ENCODE data around the gene PCED1A.

Gene PCED1A

DNA sequence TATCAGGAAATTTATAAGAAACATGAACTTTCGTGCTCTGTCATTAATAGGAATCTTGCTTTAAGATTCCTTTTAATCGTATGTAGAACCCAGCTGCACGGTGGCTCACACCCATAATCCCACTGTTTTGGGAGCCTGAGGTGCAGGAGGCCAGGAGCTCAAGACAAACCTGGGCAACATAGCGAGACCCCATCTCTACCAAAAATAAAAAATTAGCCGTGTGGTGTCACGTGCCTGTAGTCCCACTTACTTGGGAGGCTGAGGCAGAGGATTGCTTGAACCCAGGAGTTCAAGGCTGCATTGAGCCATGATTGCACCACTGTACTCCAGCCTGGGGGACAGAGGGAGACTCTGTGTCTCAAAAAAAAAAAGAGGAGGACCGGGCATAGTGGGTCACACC, 40.2 kb upstream of the PCED1A start:
- no peak overlapping the region for H3K27ac ChIP-seq (replicated peaks)
- DNase-seq (ENCODE audit: low read depth in 1 of 2, low spot score in 1 of 2) = no peak
- H3K4me3 ChIP-seq (replicated peaks; ENCODE audit: insufficient read depth, low read length) = no peak overlapping the region
- TF ChIP-seq SPI1 (IDR thresholded peaks at IDR 0.05; ENCODE audit: borderline replicate concordance, low read depth) (no peak), POLR2AphosphoS5 (IDR thresholded peaks at IDR 0.05; ENCODE audit: low read depth) (no peak), GABPA (IDR thresholded peaks at IDR 0.05; ENCODE audit: low read depth) (no peak)
- TF ChIP-seq, protein P1, sequence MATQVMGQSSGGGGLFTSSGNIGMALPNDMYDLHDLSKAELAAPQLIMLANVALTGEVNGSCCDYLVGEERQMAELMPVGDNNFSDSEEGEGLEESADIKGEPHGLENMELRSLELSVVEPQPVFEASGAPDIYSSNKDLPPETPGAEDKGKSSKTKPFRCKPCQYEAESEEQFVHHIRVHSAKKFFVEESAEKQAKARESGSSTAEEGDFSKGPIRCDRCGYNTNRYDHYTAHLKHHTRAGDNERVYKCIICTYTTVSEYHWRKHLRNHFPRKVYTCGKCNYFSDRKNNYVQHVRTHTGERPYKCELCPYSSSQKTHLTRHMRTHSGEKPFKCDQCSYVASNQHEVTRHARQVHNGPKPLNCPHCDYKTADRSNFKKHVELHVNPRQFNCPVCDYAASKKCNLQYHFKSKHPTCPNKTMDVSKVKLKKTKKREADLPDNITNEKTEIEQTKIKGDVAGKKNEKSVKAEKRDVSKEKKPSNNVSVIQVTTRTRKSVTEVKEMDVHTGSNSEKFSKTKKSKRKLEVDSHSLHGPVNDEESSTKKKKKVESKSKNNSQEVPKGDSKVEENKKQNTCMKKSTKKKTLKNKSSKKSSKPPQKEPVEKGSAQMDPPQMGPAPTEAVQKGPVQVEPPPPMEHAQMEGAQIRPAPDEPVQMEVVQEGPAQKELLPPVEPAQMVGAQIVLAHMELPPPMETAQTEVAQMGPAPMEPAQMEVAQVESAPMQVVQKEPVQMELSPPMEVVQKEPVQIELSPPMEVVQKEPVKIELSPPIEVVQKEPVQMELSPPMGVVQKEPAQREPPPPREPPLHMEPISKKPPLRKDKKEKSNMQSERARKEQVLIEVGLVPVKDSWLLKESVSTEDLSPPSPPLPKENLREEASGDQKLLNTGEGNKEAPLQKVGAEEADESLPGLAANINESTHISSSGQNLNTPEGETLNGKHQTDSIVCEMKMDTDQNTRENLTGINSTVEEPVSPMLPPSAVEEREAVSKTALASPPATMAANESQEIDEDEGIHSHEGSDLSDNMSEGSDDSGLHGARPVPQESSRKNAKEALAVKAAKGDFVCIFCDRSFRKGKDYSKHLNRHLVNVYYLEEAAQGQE (IDR thresholded peaks at IDR 0.05; ENCODE audit: insufficient replicate concordance, low read depth) = no peak
- TF ChIP-seq, protein P2, sequence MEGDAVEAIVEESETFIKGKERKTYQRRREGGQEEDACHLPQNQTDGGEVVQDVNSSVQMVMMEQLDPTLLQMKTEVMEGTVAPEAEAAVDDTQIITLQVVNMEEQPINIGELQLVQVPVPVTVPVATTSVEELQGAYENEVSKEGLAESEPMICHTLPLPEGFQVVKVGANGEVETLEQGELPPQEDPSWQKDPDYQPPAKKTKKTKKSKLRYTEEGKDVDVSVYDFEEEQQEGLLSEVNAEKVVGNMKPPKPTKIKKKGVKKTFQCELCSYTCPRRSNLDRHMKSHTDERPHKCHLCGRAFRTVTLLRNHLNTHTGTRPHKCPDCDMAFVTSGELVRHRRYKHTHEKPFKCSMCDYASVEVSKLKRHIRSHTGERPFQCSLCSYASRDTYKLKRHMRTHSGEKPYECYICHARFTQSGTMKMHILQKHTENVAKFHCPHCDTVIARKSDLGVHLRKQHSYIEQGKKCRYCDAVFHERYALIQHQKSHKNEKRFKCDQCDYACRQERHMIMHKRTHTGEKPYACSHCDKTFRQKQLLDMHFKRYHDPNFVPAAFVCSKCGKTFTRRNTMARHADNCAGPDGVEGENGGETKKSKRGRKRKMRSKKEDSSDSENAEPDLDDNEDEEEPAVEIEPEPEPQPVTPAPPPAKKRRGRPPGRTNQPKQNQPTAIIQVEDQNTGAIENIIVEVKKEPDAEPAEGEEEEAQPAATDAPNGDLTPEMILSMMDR (IDR thresholded peaks at IDR 0.05; ENCODE audit: insufficient read depth, low read length) = no peak
- H3K27me3 ChIP-seq (ENCODE audit: insufficient read depth, poor library complexity, severe bottlenecking) = no peaks in the 10 kb centered on the region

DNA sequence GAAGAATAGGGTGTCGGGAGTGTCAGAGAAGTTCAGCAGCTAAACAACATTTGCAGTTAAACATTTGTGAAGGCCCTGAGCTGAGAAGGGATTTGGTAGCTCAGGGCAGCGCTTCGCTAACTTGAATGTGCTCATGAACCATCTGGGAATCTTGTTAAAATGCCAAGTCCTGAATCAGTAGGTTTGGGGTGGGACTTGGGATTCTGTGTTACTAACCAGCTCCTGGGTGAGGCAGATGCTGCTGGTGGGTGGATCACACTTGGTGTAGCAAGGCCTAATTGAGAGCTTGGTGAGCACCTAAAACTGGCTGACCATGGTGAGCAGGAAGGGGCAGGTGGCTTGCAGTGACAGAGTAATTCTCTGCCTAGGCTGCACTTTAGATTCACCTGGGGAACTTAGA, 38.7 kb upstream of the PCED1A start:
- no peak for DNase-seq (ENCODE audit: low read depth in 1 of 2, low spot score in 1 of 2)
- Histone ChIP-seq H3K27me3 (ENCODE audit: insufficient read depth, poor library complexity, severe bottlenecking) (no peaks in the 10 kb centered on the region), H3K27ac (replicated peaks) (no peak overlapping the region), H3K4me3 (replicated peaks; ENCODE audit: insufficient read depth, low read length) (no peak overlapping the region)
- no peak for TF ChIP-seq POLR2AphosphoS5 (IDR thresholded peaks at IDR 0.05; ENCODE audit: low read depth)
- TF ChIP-seq, protein P1 (IDR thresholded peaks at IDR 0.05; ENCODE audit: insufficient replicate concordance, low read depth) = no peak
- no peak for TF ChIP-seq GABPA (IDR thresholded peaks at IDR 0.05; ENCODE audit: low read depth)
- TF ChIP-seq, protein P2 (IDR thresholded peaks at IDR 0.05; ENCODE audit: insufficient read depth, low read length) = no peak
- no peak for TF ChIP-seq SPI1 (IDR thresholded peaks at IDR 0.05; ENCODE audit: borderline replicate concordance, low read depth)

DNA sequence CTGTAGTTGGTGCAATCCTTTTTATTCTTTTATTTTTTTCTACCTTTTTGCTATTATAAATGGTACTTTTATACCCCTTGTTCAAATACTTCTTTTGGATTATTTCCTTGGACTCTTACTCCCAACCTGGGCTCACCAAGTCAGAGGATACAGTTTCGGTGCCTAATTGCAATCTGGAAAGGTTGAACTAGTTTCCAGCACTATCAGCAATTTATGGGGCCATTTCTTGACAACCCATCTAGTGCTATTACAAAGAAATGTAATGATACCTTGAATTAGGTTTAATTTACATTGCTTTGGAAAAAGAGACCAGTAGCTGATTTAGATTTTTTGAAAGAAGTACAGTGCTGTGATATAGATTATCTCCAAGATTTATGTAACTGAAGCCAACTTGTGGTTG, 38.1 kb upstream of the PCED1A start:
- Histone ChIP-seq H3K4me3 (replicated peaks; ENCODE audit: insufficient read depth, low read length) (no peak overlapping the region), H3K27me3 (ENCODE audit: insufficient read depth, poor library complexity, severe bottlenecking) (no peaks in the 10 kb centered on the region), H3K27ac (replicated peaks) (no peak overlapping the region)
- DNase-seq (ENCODE audit: low read depth in 1 of 2, low spot score in 1 of 2) = no peak
- TF ChIP-seq SPI1 (IDR thresholded peaks at IDR 0.05; ENCODE audit: borderline replicate concordance, low read depth) (no peak), POLR2AphosphoS5 (IDR thresholded peaks at IDR 0.05; ENCODE audit: low read depth) (no peak), GABPA (IDR thresholded peaks at IDR 0.05; ENCODE audit: low read depth) (no peak)
- TF ChIP-seq, protein P2 (IDR thresholded peaks at IDR 0.05; ENCODE audit: insufficient read depth, low read length) = no peak
- TF ChIP-seq, protein P1 (IDR thresholded peaks at IDR 0.05; ENCODE audit: insufficient replicate concordance, low read depth) = no peak
